ENCODE measurements around the gene STK11IP. TPM values are rescaled to one million over a fixed set of nuclear protein-coding genes. Genes with fewer than 3 reads are reported as not detected.
A peak's percentile ranks its signal among the peaks of the same experiment; 100 is the strongest.

The STK11IP gene
- total and polyA plus RNA-seq, 2 of the 13 experiments (the other 11 are each of a cell fraction or from before 2014, with no cell fraction given): 12.8 to 24.0 TPM

- TF ChIP-seq ZNF574 (CRISPR knock-in tag; IDR thresholded peaks at IDR 0.05) (peak; percentile 88), ZNF446 (CRISPR knock-in tag; IDR thresholded peaks at IDR 0.05) (no peak), ZSCAN9 (CRISPR knock-in tag; IDR thresholded peaks at IDR 0.05; ENCODE audit: borderline replicate concordance) (peak; percentile 91; the same call in 1 of the 2 replicates), ZKSCAN1 (IDR thresholded peaks at IDR 0.05; ENCODE audit: low read length) (peak; percentile 74; the same call in 1 of the 2 replicates), ZNF24 (IDR thresholded peaks at IDR 0.05) (peak; percentile 57), GLMP (CRISPR knock-in tag; IDR thresholded peaks at IDR 0.05; ENCODE audit: borderline replicate concordance) (no peak), SNAPC2 (CRISPR knock-in tag; IDR thresholded peaks at IDR 0.05) (peak; percentile 13; the same call in 1 of the 2 replicates), ZNF33B (CRISPR knock-in tag; IDR thresholded peaks at IDR 0.05) (peak; percentile 38; the same call in 1 of the 2 replicates), SNAI1 (CRISPR knock-in tag; IDR thresholded peaks at IDR 0.05; ENCODE audit: borderline replicate concordance) (peak; percentile 97), ZNF792 (CRISPR knock-in tag; IDR thresholded peaks at IDR 0.05) (peak; percentile 99), HHEX (CRISPR knock-in tag; IDR thresholded peaks at IDR 0.05) (no peak), ZMAT5 (CRISPR knock-in tag; IDR thresholded peaks at IDR 0.05; ENCODE audit: borderline replicate concordance, low read depth) (no peak), ETV5 (CRISPR knock-in tag; IDR thresholded peaks at IDR 0.05; ENCODE audit: borderline replicate concordance) (peak; percentile 93), CENPX (CRISPR knock-in tag; IDR thresholded peaks at IDR 0.05) (no peak), HNF1B (CRISPR knock-in tag; IDR thresholded peaks at IDR 0.05) (peak; percentile 99), NCOR1 (IDR thresholded peaks at IDR 0.05; ENCODE audit: borderline replicate concordance, low read length) (peak; percentile 70; the same call in 1 of the 2 replicates), FOXK2 (IDR thresholded peaks at IDR 0.05) (peak; percentile 96), ZKSCAN5 (CRISPR knock-in tag; IDR thresholded peaks at IDR 0.05) (no peak), CEBPZ (IDR thresholded peaks at IDR 0.05; ENCODE audit: low read length) (no peak)
These were observed 20.9 kb upstream of the STK11IP start (continued) for GRCh38 chr2:219576505-219577388.

All from HepG2 (cell line).